H1 (cell line): ENCODE data around the gene DHRS7B. TPM values are rescaled to one million over a fixed set of nuclear protein-coding genes. Genes with fewer than 3 reads are reported as not detected.

Experiments used
- CBX5 ChIP-seq: fragments of 300-800, 300-1000 bp; sonication (generic); IDR thresholded peaks from 2 replicates; pipeline ENCODE4 v1.7.1; 2016; ENCODE audit warnings: antibody characterized with exemption, low read length, low read depth
- CHD7 ChIP-seq: fragments of 300-600 bp; sonication (generic); IDR thresholded peaks from 2 replicates; pipeline ENCODE4 v1.7.1; 2012; ENCODE audit warnings: low read length, moderate library complexity, mild to moderate bottlenecking, inconsistent platforms; ENCODE audit not compliant: insufficient replicate concordance
- CREB1 ChIP-seq: IDR thresholded peaks from 2 replicates; pipeline ENCODE4 v1.6.1; 2012; ENCODE audit warnings: inconsistent platforms
- GTF2F1 ChIP-seq: IDR thresholded peaks from 2 replicates; pipeline ENCODE4 v1.6.1; 2012; ENCODE audit warnings: low read depth, low read length, improper control_type of control experiment, borderline replicate concordance
- RAD21 ChIP-seq, 2 experiments: IDR thresholded peaks in 1 of 2; conservative IDR thresholded peaks in 1 of 2; 2 replicates each; pipeline ENCODE4 v1.6.1; 2011; ENCODE audit warnings: low read depth in 2 of 2, low read length in 2 of 2, improper control_type of control experiment in 1 of 2, inconsistent platforms in 1 of 2, mild to moderate bottlenecking in 1 of 2, moderate library complexity in 1 of 2
- RNF2 ChIP-seq: fragments of 200-900, 300-1000 bp; sonication (generic); IDR thresholded peaks from 2 replicates; pipeline ENCODE4 v1.7.1; 2016; ENCODE audit warnings: borderline replicate concordance, low read depth, mild to moderate bottlenecking, antibody characterized with exemption, low read length; ENCODE audit not compliant: poor library complexity, severe bottlenecking; ENCODE audit errors: missing control alignments
- SIRT6 ChIP-seq: IDR thresholded peaks from one replicate; pipeline ENCODE4 v1.7.1; 2012; ENCODE audit warnings: low read length, inconsistent platforms
- SIX5 ChIP-seq: IDR thresholded peaks from 2 replicates; pipeline ENCODE4 v1.6.1; 2011; ENCODE audit warnings: mild to moderate bottlenecking, low read depth, low read length
- TAF7 ChIP-seq: optimal IDR thresholded peaks from 2 replicates; pipeline ENCODE3; 2011; ENCODE audit warnings: low read depth, mild to moderate bottlenecking, inconsistent platforms, low read length, moderate library complexity, borderline replicate concordance
- polyA plus RNA-seq, 7 experiments: library from polyadenylated mRNA; depleted of rRNA in 3 of 7; stranded (reverse) in 5 of 7; unstranded in 2 of 7; fragments of >200 nt in 5 of 7; fragments of 200-250 nt in 2 of 7; gene quantifications; 1 replicate in 5 of 7; 2 replicates in 1 of 7; 4 replicates in 1 of 7; pipeline versions ENCODE4 v1.2.1 to v1.2.3, GENCODE V29; 2011 to 2013; ENCODE audit warnings: missing spikeins in 2 of 7, mixed read lengths in 2 of 7
- total RNA-seq: library from RNA; stranded (reverse); fragmentation: NEBNext Ultra II Directional; extraction: Animal tissue kit (Norgen Biotek cat#: 25700); gene quantifications from 2 replicates; pipeline ENCODE4 v1.2.1, GENCODE V29; 2021
- TF ChIP-seq, protein P1 (sequence below): IDR thresholded peaks from 2 replicates; pipeline ENCODE4 v1.6.1; 2012; ENCODE audit warnings: low read length, inconsistent platforms

Gene DHRS7B
- total and polyA plus RNA-seq, 2 of the 8 experiments (the other 6 are each of a cell fraction or from before 2014, with no cell fraction given), result 11.0 to 27.9 TPM

- TF ChIP-seq CHD7 (no peak), SIRT6 (no peak), TAF7 (no peak), RAD21 (IDR thresholded peaks at IDR 0.05 in 1 of 2, conservative IDR thresholded peaks at IDR 0.05 in 1 of 2; ENCODE audit: low read depth in 2 of 2, low read length in 2 of 2) (no peak), CBX5 (no peak), RNF2 (no peak), SIX5 (no peak), CREB1 (no peak), GTF2F1 (no peak)
- TF ChIP-seq, protein P1, sequence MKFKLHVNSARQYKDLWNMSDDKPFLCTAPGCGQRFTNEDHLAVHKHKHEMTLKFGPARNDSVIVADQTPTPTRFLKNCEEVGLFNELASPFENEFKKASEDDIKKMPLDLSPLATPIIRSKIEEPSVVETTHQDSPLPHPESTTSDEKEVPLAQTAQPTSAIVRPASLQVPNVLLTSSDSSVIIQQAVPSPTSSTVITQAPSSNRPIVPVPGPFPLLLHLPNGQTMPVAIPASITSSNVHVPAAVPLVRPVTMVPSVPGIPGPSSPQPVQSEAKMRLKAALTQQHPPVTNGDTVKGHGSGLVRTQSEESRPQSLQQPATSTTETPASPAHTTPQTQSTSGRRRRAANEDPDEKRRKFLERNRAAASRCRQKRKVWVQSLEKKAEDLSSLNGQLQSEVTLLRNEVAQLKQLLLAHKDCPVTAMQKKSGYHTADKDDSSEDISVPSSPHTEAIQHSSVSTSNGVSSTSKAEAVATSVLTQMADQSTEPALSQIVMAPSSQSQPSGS, result no peak
Measured at GRCh38 chr17:21215935-21216334, 89.2 kb downstream of the DHRS7B start (continued).
